ES-I3 (cell line): ENCODE results near the gene PDE6A.
"Not testable (repeated sequence)": the region's sequence is repeated elsewhere in the genome, so short reads cannot be mapped to it uniquely, and the experiment has no call there.

Experiments
- H3K36me3 ChIP-seq: 2 replicates; pipeline ENCODE4 v1.6.1; 2013; ENCODE audit warnings: mild to moderate bottlenecking, low read length, control low read depth, moderate library complexity; ENCODE audit not compliant: insufficient read depth
- H3K4me1 ChIP-seq: 2 replicates; pipeline ENCODE4 v1.6.1; 2013; ENCODE audit warnings: mild to moderate bottlenecking, control low read depth, low read length; ENCODE audit not compliant: insufficient read depth
- H3K9ac ChIP-seq: 2 replicates; pipeline ENCODE4 v1.6.1; 2013; ENCODE audit warnings: low read depth, mild to moderate bottlenecking, low read length, moderate library complexity
- H3K9me3 ChIP-seq: 2 replicates; pipeline ENCODE4 v1.6.1; 2013; ENCODE audit warnings: mild to moderate bottlenecking, low read length, moderate library complexity; ENCODE audit not compliant: control insufficient read depth, insufficient read depth

The PDE6A gene

GRCh38 chr5:149885513-149885912 lies 59.1 kb downstream of the PDE6A start:
- H3K9me3 ChIP-seq: no peaks in the 10 kb centered on the region
- H3K4me1 ChIP-seq: no peaks in the 10 kb centered on the region
- H3K9ac ChIP-seq: no peak overlapping the region
- no peaks in the 10 kb centered on the region for H3K36me3 ChIP-seq

DNA sequence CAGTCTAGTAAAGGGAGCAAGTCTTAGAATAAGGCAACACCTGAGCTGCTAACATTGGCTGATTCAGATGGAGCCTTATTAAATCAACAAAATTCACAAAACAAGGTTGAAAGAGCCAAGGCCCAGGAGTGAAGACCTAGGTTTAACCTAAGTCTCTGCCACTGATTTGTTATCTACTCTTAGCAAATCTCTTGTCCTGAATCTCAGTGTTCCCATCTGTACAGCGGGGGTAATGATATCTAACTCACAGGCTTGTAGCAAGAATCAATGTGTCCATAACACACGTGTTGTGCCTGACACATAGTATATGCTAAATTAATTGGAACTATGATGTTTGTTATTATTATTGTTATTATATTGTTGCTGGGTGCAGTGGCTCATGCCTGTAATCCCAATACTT lies 61.0 kb downstream of the PDE6A start:
- H3K36me3 ChIP-seq: no peaks in the 10 kb centered on the region
- no peaks in the 10 kb centered on the region for H3K4me1 ChIP-seq
- H3K9me3 ChIP-seq: no peaks in the 10 kb centered on the region
- H3K9ac ChIP-seq: no peak overlapping the region

GRCh38 chr5:149882633-149883032 lies 62.0 kb downstream of the PDE6A start:
- H3K9ac ChIP-seq, H3K36me3 ChIP-seq, H3K9me3 ChIP-seq, H3K4me1 ChIP-seq: not testable (repeated sequence)

DNA sequence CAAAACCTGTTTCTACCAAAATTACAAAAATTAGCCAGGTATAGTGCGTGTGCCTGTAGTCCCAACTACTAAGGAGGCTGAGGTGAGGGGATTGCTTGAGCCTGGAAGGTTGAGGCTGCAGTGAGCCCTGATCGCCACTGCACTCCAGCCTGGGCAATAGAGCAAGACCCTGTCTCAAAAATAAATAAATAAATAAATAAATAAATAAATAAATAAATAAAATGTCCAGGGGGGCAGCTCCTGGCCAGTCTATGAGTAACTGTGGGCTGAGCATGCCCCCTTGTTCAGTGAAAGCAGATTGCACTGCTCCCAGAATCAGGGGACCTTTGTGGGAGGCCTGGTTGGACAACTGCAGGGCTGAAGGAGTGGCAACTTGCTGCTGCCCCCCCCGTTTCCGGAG lies 62.7 kb downstream of the PDE6A start:
- H3K4me1 ChIP-seq: no peaks in the 10 kb centered on the region; the same call in 1 of the 2 replicates
- no peaks in the 10 kb centered on the region for H3K9me3 ChIP-seq
- H3K36me3 ChIP-seq: no peaks in the 10 kb centered on the region
- no peak overlapping the region for H3K9ac ChIP-seq

DNA sequence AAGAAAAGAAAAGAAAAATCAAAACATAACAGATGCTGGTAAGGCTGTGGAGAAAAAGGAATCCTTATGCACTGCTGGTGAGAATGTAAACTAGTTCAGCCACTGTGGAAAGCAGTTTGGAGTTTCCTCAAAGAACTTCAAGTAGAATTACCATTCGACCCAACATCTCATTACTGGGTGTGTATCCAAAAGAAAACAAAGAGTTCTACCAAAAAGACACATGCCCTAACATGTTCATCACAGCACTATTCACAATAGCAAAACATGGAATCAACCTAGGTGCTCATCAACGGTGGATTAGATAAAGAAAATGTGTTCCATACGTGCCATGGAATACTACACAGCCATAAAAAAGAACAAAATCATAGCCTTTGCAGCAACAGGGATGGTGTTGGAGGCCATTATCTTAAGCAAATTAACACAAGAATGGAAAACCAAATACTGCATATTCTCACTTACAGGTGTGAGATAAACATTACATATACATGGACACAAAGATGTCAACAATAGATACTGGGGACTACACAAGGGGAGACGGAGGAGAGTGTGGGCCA lies 63.4 kb downstream of the PDE6A start:
- H3K36me3 ChIP-seq: no peaks in the 10 kb centered on the region
- H3K9me3 ChIP-seq: no peaks in the 10 kb centered on the region
- no peaks in the 10 kb centered on the region; the same call in 1 of the 2 replicates for H3K4me1 ChIP-seq
- H3K9ac ChIP-seq: no peak overlapping the region

GRCh38 chr5:149879593-149879992 lies 65.0 kb downstream of the PDE6A start:
- not testable (repeated sequence) for H3K4me1 ChIP-seq, H3K36me3 ChIP-seq, H3K9ac ChIP-seq, H3K9me3 ChIP-seq

- Histone ChIP-seq H3K9ac (no peak overlapping the region), H3K4me1 (no peaks in the 10 kb centered on the region; the same call in 1 of the 2 replicates), H3K36me3 (no peaks in the 10 kb centered on the region), H3K9me3 (no peaks in the 10 kb centered on the region)
These were observed 66.2 kb downstream of the PDE6A start for GRCh38 chr5:149878371-149878770.

DNA sequence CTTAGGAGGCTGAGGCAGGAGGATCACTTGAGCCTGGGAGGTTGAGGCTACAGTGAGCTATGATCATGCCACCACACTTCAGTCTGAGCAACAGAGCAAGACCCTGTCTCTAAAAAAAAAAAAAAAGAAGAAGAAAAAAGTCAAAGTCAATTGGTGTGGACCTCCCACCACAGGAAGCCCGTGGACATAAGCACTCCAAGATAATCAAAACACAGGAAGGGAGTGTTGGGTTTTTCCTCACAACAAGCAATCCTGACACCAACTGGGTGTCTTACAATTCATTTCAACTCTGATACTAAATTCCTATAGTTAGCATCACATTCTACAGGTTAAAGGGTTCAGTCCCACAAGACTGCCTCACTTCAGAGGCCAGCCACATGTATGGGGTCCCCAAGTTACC lies 70.7 kb downstream of the PDE6A start:
- Histone ChIP-seq H3K9ac (no peak overlapping the region), H3K4me1 (peaks cover 4% of the 10 kb centered on the region), H3K9me3 (no peaks in the 10 kb centered on the region), H3K36me3 (no peaks in the 10 kb centered on the region)

DNA sequence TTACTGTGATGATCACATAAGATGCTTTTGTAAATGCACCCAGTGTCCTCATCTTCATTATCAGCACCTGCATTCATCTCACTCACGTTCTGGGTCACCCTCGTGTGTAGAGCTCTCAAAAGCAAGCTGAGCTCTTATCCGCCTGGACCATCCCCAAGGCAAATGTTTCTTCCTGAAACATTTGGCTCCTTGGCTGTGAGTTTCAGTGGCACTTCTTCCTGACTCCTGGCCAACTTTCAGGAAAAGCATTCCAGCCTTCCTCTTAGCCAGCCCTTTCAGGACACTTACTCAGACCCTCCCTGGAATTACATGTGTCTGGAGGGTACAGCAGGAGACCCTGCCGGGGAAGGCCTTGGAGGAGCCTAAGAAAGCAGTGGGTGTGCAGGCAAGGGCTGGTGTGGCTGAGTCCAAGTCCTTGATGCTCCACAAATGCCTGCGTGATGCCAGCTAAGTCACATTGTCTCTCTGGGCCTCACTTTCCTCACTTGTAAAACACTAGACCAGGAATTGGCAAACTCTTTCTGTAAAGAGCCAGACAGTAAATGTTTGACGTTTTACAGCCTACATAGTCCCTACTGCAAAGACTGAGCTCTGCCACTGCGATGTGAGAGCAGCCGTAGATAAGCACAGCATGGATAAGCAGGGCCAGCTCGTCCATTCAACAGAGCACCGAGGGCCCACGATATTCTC lies 72.1 kb downstream of the PDE6A start:
- Histone ChIP-seq H3K36me3 (no peaks in the 10 kb centered on the region), H3K9me3 (no peaks in the 10 kb centered on the region), H3K4me1 (peaks cover 4% of the 10 kb centered on the region; the same call in 1 of the 2 replicates), H3K9ac (no peak overlapping the region)

GRCh38 chr5:149871471-149871870 lies 73.1 kb downstream of the PDE6A start:
- Histone ChIP-seq H3K36me3 (no peaks in the 10 kb centered on the region), H3K9me3 (no peaks in the 10 kb centered on the region; the same call in 1 of the 2 replicates)

GRCh38 chr5:149870697-149871096 lies 73.9 kb downstream of the PDE6A start:
- H3K4me1 ChIP-seq: peaks cover 4% of the 10 kb centered on the region; the same call in 1 of the 2 replicates
- H3K36me3 ChIP-seq: no peaks in the 10 kb centered on the region
- no peaks in the 10 kb centered on the region; the same call in 1 of the 2 replicates for H3K9me3 ChIP-seq
- H3K9ac ChIP-seq: no peak overlapping the region

More at GRCh38 chr5:149871471-149871870, 73.1 kb downstream of the PDE6A start:
- H3K9ac ChIP-seq: no peak overlapping the region
- peaks cover 4% of the 10 kb centered on the region; the same call in 1 of the 2 replicates for H3K4me1 ChIP-seq

DNA sequence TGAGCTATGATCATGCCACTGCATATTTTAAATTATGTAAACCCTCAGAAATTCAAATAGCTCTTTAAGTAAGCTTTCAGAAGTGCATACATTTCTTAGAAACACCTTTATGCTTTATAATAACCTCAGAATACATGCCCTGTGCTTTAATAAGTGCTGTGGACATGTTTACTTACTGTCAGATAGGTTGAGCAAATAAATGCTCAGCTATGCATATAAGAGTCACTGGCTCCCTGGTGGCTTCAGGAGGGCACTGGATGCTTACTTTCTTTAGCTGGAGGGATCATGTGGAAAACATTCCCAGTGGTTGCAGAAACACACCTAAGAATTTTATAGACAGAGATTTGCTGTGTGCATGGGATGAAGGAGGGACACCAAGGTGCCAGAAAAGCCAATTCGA lies 74.4 kb downstream of the PDE6A start:
- no peaks in the 10 kb centered on the region for H3K36me3 ChIP-seq
- H3K4me1 ChIP-seq: peaks cover 4% of the 10 kb centered on the region; the same call in 1 of the 2 replicates
- H3K9ac ChIP-seq: no peak overlapping the region
- H3K9me3 ChIP-seq: no peaks in the 10 kb centered on the region; the same call in 1 of the 2 replicates

GRCh38 chr5:149869411-149869821 lies 75.2 kb downstream of the PDE6A start:
- Histone ChIP-seq H3K9ac (no peak overlapping the region), H3K36me3 (no peaks in the 10 kb centered on the region), H3K4me1 (peaks cover 4% of the 10 kb centered on the region; the same call in 1 of the 2 replicates), H3K9me3 (no peaks in the 10 kb centered on the region; the same call in 1 of the 2 replicates)

GRCh38 chr5:149865746-149866145 lies 78.8 kb downstream of the PDE6A start:
- Histone ChIP-seq H3K9me3 (no peaks in the 10 kb centered on the region; the same call in 1 of the 2 replicates), H3K36me3 (no peaks in the 10 kb centered on the region), H3K9ac (no peak overlapping the region)

GRCh38 chr5:149863830-149864229 lies 80.8 kb downstream of the PDE6A start:
- Histone ChIP-seq H3K9ac (no peak overlapping the region), H3K4me1 (peaks cover 8% of the 10 kb centered on the region), H3K9me3 (no peaks in the 10 kb centered on the region; the same call in 1 of the 2 replicates), H3K36me3 (no peaks in the 10 kb centered on the region)

More at GRCh38 chr5:149865746-149866145, 78.8 kb downstream of the PDE6A start:
- peaks cover 11% of the 10 kb centered on the region for H3K4me1 ChIP-seq
